Hematopoietic multipotent progenitor cell treated with erythropoietin and hydrocortisone succinate and interleukin-3 and kit ligand, for 4 days (in vitro differentiated cells): ENCODE measurements around the gene TSSC4.

ENCODE experiments used
- DNase-seq: peaks from one replicate; pipeline ENCODE4 v3.0.0-alpha.2; 2015

Gene TSSC4

DNA sequence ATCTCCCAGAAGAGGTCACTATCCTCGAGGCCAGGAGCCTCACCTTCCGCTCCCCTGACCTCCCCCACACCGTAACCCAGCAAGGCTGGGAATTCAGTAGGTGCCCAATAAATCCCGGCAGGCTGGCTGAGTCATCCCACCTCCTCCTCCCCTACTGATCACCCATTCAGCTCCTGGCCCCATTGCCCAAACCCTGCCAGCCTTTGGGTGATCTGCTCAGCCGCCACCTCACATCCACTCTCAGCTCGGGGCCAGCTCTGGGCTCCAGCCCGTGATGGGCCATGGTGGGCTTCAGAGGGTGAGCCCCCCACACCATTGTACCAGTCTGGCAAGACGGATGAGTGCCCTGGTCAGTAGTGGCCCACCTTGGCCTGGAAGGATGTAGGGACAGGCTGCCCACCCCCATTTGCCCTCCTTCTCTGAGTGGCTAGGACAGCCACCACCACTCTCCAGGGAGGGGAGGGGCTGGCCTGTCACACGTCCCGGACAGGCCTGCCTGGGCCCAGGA lies 35.5 kb downstream of the TSSC4 start:
- no peak for DNase-seq

- no peak for DNase-seq
Observed at GRCh38 chr11:2436521-2437031, 36.0 kb downstream of the TSSC4 start.

DNA sequence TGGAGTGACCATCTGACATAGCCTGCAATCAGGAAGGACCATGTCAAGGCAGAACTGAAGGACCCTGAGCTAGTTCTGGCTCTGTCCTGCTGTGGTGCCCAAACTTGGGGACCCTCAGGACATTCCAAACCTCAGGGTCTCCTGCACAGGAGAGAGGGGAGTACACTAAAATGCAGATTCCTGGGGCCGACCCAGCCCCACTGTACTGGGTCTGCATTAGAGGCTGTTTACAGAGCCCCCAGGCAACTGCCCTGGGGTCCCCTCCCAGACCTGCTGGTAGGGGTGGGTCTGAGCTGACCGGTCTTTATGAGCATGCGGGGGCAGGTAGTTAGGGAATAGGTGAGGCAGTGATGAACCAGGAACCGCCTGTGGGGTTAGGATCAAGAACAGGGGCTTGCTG lies 37.0 kb downstream of the TSSC4 start:
- DNase-seq: no peak

- no peak for DNase-seq
Observed at GRCh38 chr11:2439820-2440219, 39.3 kb downstream of the TSSC4 start.

- DNase-seq: peak; percentile 58
Observed at GRCh38 chr11:2440646-2441045, 40.1 kb downstream of the TSSC4 start.

GRCh38 chr11:2441171-2441570 lies 40.6 kb downstream of the TSSC4 start:
- DNase-seq: no peak

- DNase-seq: peak; percentile 42
Observed at GRCh38 chr11:2442589-2442988, 42.0 kb downstream of the TSSC4 start.

- DNase-seq: no peak
Observed at GRCh38 chr11:2443406-2443805, 42.9 kb downstream of the TSSC4 start.

DNA sequence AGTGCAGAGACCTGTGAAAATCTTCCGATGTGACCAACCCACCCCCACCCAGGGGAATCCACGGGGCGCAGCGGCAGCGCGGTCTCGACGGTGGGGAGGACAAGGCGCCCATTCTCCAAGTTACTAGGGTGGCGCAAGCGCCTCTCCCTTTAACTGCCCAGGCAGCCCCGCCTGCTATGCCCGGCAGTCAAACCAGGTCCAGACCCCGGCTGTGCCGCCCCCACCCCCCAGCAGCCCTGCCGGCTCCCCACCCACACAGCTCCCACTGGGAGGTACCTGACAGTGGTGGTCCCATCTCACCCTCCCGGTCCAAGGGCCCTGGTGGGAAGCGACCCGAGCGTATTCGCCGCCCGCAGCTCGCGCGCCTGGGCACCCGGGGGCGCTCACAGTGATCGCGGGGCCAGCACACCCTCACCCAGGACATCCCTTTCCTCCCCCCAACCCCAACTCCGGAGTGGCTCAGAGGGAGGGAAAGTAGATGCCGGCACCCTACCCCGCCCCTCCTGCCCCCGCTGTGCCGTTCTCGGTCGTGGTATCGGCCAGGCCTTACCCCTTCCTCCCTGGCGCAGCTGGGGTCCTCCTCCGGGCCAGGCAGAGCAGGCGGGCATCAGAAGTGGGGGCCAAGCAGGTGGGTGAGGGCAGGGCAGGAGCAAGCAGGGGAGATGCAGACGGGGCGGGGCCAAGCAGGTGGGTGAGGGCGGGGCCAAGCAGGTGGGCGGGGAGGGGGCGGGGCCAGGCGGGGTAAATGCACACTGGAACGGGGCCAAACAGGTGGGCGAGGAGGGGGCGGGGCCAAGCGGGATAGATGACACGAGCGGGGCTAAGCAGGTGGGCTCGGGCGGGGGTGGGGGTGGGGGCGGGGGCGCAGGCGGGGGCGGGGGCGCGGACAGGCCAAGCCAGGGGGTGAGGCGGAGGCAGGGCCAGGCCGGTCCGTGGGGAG lies 43.6 kb downstream of the TSSC4 start, which contains the start of gene TRPM5:
TRPM5 (minus strand) TSS at position 634 of the 940 bp plus-strand sequence. CDS start 21,478 bp downstream, outside the sequence.
- no peak for DNase-seq

GRCh38 chr11:2444821-2445745 lies 44.5 kb downstream of the TSSC4 start, which contains the start of gene KCNQ1:
TSS of gene KCNQ1 (plus strand) at chr11:2445008. CDS start at chr11:2445099, 91 bp downstream.
- DNase-seq: peak; percentile 72

- DNase-seq: no peak
Observed at GRCh38 chr11:2445746-2446551, 45.4 kb downstream of the TSSC4 start.

GRCh38 chr11:2446590-2447252 lies 46.2 kb downstream of the TSSC4 start:
- DNase-seq: peak; percentile 44

- DNase-seq: peak; percentile 39
Observed at GRCh38 chr11:2447253-2447950, 46.9 kb downstream of the TSSC4 start.

GRCh38 chr11:2447951-2448650 lies 47.6 kb downstream of the TSSC4 start:
- no peak for DNase-seq

- DNase-seq: no peak
Observed at GRCh38 chr11:2448661-2449547, 48.4 kb downstream of the TSSC4 start.

- DNase-seq: no peak
Observed at GRCh38 chr11:2449548-2450320, 49.2 kb downstream of the TSSC4 start.

DNA sequence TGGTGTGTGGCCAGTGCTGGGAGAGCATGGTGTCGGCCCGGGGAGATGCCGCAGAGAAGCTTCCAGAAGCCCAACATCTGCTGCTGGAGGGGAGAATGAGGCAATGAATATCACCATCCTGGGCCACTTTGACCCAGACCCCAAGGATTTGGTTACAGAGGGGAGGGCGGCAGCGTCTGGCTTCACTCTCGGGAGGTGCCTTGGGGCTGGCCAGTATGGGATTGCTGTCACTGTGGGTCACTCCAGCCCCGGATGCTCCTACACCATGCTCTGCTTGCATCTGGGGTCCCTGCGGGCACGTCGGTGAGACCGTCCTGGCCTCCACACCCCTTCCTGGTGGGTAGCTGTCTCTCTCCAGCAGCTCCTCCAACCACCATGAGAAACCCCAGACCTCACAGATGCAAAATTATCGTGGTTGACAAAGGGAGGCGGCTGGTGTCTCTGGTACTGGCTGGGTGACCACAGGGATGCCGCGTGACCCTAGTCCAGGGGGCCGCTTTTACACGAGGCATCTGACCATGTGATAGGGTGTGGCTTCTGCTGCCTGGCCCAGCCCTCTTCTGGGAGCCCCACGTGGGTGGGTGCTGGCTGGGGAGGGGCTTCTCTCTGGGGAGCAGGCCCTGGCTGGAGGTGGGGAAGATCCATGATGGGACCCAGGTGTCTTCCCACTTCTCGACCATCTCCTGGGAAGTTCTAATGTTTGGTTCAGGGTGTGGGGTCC lies 49.9 kb downstream of the TSSC4 start:
- peak; percentile 45 for DNase-seq
